Measurements from ENCODE around the gene ATP2B2. TPM values are rescaled to one million over a fixed set of nuclear protein-coding genes. Genes with fewer than 3 reads are reported as not detected.

ATP2B2 gene
- total RNA-seq, 2 experiments from 2014 or later, result not detected

DNA sequence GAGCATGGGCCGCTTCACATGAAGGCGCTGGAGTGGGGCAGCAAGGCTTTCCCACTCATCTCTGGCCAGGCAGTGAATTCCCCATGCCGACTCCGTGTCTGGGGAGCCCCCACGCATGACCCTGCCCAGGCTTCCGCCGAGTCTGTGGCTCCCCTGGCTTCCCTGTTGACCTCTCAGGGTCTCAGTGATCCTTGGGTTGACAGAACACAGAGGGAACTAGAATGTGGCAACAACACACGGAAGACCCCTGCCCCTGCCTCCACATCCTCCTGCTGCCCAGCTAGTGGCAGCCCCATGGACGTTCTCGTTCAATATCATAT is 61.3 kb downstream of the ATP2B2 start:
- Mint-ChIP-seq H3K4me3 (no peak overlapping the region), H3K27me3 (ENCODE audit: low read depth) (peaks cover 4% of the 10 kb centered on the region), H3K4me1 (ENCODE audit: low read depth) (peaks cover 2% of the 10 kb centered on the region), H3K27ac (no peak overlapping the region), H3K9me3 (ENCODE audit: insufficient read depth) (no peaks in the 10 kb centered on the region), H3K36me3 (ENCODE audit: low read depth) (no peaks in the 10 kb centered on the region)
- ATAC-seq (no peak), DNase-seq (no peak)
- POLR2A ChIA-PET, result no interaction called here
- CTCF ChIA-PET, result no interaction called here

DNA sequence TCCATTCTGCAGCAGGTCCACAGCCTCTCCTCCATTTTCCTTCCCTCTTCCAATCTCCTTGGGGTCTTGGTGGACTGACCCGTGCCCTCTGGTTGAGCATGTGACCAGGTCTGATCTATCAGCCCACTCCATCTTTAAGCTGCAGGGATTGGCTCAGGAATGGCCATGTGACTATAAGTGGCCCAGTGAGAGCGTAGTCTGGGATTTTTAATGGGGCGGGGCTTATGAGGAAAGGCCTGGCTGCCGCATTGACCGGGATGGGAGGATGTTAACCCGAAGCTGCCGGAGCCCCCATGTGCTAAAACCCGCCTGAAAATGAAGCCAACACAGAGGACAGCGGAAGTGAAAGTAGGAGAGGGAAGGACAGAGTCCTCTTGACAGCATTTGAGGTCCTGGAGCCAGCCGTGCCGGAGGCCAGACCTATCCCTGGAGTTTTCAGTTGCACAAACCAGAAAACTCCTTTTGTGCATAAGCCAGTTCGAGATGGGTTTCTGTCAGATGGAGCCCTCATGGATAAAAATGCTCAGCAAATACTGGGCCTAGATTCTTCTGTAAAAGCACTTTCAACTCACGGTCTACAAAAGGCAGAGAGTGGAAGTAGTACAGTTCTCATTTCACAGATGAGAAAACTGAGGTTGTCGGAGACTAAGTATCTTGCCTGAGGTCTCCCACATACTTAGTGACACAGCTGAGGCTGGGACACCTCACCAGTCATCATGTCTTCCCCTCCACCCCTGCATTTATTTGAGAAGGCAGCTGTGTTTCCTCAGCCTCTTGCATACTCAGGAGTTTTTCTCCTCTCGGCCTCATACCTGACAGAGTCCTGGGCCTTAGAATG is 61.9 kb downstream of the ATP2B2 start:
- H3K36me3 Mint-ChIP-seq (ENCODE audit: low read depth), result no peaks in the 10 kb centered on the region
- no peaks in the 10 kb centered on the region for H3K9me3 Mint-ChIP-seq (ENCODE audit: insufficient read depth)
- CTCF ChIA-PET, result no interaction called here
- H3K27ac Mint-ChIP-seq, result no peak overlapping the region
- H3K4me3 Mint-ChIP-seq, result no peak overlapping the region
- ATAC-seq (no peak), DNase-seq (no peak)
- POLR2A ChIA-PET, result no interaction called here
- H3K27me3 Mint-ChIP-seq (ENCODE audit: low read depth), result peaks cover 4% of the 10 kb centered on the region
- peaks cover 2% of the 10 kb centered on the region for H3K4me1 Mint-ChIP-seq (ENCODE audit: low read depth)

DNA sequence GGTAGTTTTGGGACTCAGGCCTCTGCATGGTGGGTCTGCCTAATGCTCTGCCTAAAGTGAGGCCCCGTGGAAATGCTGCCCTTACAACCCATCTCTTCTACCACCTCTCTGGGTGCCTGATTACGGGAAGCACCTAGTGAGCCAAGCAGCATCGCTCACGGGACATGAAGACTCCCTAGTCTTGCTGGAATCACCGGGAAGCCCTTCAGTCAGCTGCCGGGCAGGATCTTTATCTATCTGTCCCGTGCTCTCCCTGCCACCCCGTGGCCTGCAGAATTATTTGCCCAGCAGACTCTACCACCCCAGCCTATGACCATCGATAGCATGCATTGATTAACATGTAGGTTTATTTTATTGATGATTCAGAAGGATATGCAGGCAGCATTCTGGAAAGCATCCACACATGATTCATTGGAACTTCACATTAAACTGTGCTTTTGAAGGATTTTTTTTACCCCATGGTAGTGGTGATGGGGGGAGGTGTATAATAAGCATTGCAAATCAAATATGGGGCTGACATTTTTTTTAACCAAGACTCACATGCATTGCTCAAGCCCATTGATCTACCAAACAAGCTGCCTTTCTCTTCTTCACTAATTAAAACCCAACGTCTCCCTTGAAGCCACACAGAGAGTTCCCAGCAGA is 63.1 kb downstream of the ATP2B2 start:
- Mint-ChIP-seq H3K27me3 (ENCODE audit: low read depth) (peaks cover 4% of the 10 kb centered on the region), H3K9me3 (ENCODE audit: insufficient read depth) (no peaks in the 10 kb centered on the region), H3K4me1 (ENCODE audit: low read depth) (peaks cover 14% of the 10 kb centered on the region), H3K4me3 (no peak overlapping the region), H3K27ac (no peak overlapping the region), H3K36me3 (ENCODE audit: low read depth) (no peaks in the 10 kb centered on the region)
- POLR2A ChIA-PET, result interaction anchor here (0.9 kb wide), 1 partner anchor 11 kb away, joined by 8 read pairs; no protein-coding TSS in a partner anchor
- CTCF ChIA-PET, result no interaction called here
- DNase-seq, result no peak
- no peak for ATAC-seq

DNA sequence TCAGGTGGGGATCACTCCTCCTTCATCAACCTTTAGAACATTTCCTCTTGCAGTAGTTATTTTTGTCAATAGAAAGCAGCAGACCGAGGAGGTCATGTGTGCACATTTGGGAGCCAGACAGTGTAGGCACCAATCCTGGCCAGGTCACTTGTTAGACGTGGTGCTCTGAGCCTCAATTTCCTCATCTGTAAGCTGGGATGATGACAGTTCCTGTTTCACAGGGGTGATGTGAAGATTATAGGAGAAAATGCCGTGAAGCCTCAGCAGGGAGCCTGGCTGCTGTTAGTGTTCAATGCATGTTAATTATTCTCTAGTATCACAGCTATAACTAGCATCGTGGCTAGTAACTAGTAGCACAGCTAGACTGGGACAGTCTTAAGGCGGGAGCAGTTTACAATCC is 64.7 kb downstream of the ATP2B2 start:
- ATAC-seq (no peak), DNase-seq (no peak)
- no peaks in the 10 kb centered on the region for H3K9me3 Mint-ChIP-seq (ENCODE audit: insufficient read depth)
- CTCF ChIA-PET, result no interaction called here
- no peaks in the 10 kb centered on the region for H3K27me3 Mint-ChIP-seq (ENCODE audit: low read depth)
- H3K4me1 Mint-ChIP-seq (ENCODE audit: low read depth), result peaks cover 26% of the 10 kb centered on the region
- H3K27ac Mint-ChIP-seq, result no peak overlapping the region
- POLR2A ChIA-PET, result no interaction called here
- H3K36me3 Mint-ChIP-seq (ENCODE audit: low read depth), result no peaks in the 10 kb centered on the region
- no peak overlapping the region for H3K4me3 Mint-ChIP-seq

DNA sequence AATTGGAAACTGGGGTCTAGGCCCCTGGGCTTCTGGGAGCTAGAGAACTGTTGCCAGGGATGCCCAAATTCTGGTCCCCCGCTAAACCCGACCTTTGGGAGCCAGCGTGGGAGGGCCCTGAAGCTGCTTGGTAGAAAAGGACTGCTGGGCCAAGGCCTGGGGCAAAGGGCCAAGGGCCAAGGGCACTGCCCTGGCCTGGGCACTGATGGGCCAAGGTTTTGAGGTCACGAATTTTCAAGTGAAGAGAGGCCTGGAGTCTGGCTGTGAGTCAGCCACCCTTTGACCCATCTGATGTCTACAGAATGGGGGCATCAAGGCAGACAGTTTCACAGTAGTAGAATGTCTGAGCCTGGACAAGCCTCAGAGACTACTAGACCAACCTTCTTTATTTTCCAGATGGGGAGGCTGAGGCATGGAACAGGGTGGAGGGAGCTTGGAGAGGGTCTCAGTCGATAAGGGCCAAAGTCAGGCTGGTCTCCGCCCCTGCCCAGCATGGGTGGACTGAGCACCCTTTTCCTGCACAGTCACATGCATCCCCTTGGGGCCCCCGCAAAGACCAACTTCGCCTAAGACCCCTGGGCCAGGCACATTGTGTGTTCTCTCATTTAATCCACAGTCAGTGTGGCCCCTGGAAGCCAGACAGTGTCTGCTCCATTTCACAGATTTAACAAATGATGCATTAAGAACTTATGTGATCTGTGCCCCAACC is 66.3 kb downstream of the ATP2B2 start:
- no peaks in the 10 kb centered on the region for H3K9me3 Mint-ChIP-seq (ENCODE audit: insufficient read depth)
- ChIA-PET CTCF (no interaction called here), POLR2A (no interaction called here)
- no peak for ATAC-seq
- no peaks in the 10 kb centered on the region for H3K36me3 Mint-ChIP-seq (ENCODE audit: low read depth)
- no peak for DNase-seq
- no peaks in the 10 kb centered on the region for H3K27me3 Mint-ChIP-seq (ENCODE audit: low read depth)
- no peak overlapping the region for H3K4me3 Mint-ChIP-seq
- H3K4me1 Mint-ChIP-seq (ENCODE audit: low read depth), result peaks cover 28% of the 10 kb centered on the region
- H3K27ac Mint-ChIP-seq, result no peak overlapping the region

DNA sequence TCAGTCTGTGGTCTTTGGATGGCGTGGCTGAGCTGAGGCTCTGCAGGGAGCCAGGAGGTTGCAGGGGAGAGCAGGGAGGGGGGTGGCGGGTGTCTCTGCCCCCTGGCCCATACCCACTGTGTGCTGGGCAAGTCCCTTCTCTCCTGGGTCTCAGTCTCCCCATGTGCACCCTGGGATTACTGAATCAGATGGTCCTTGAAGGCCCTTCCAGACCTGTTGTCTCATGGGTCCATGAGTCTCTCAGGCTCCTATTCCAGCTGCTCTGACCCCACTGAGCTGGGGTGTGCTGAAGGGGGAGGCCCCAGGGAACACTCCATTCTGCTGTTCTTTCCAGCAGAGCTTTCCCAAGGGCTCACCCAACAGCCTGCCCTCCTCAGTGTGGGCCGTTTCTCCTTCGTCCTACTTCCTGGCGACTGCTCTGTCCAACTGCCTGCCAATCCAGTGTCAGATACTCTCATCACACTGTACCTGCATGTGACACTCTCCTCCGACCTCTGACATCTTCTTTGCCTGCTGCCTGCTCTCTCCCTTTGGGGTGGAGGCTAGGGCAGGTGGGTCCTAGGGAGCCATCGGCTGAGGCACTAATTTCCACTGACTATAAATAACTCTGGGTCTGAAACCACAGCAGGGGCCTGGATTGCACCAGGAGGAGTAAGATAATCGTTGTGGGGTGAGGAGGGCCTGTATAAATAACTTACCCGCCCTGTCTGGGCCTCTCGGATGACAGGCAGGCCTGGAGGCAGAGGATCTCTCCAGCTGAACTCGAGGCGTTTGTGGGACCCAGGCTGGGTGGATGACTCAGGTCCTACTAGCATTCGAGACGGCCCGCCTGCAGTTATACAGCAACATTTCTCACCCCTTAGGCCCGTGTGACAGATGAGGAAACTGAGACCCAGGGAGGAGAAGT is 67.1 kb downstream of the ATP2B2 start:
- ATAC-seq (no peak), DNase-seq (no peak)
- POLR2A ChIA-PET, result interaction anchor here (0.8 kb wide), 1 partner anchor 114 kb away, joined by 4 read pairs; no protein-coding TSS in a partner anchor
- Mint-ChIP-seq H3K27ac (peak overlapping the region; percentile 84), H3K36me3 (ENCODE audit: low read depth) (no peaks in the 10 kb centered on the region), H3K4me1 (ENCODE audit: low read depth) (peaks cover 30% of the 10 kb centered on the region), H3K9me3 (ENCODE audit: insufficient read depth) (no peaks in the 10 kb centered on the region), H3K4me3 (no peak overlapping the region), H3K27me3 (ENCODE audit: low read depth) (no peaks in the 10 kb centered on the region)
- CTCF ChIA-PET, result interaction anchor here (1.7 kb wide), 1 partner anchor 317 kb away, joined by 4 read pairs; no protein-coding TSS in a partner anchor

DNA sequence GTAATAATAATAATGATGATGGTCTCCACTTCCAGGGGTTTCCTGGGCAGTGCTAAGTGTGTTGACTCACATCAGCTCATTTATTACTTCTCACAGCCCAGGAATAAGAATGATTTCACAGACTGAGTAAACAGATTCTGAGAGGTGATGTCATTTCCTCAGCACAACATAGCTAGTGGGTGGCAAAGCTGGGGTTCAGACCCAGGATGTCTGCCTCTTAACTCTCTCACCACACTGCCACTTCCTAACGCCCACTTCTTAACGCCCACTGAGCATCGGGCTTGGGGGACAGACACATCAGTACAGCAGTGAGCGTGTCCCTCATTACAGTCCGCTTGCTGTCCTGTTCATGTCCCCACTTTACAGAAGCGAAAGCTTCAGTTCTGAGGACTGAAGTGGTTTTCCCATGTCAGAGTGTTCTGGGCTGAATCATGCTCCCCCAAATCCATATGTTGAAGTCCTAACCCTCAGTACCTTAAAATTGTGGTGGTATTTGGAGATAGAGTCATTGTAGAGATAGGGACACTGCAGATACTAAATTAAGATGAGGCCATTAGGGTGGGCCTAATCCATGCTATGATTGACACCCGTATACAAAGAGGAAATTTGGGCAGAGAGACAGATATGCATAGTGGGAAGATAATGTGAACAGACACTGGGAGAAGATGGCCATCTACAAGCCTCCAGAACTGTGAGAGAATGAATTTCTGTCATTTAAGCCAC is 68.0 kb downstream of the ATP2B2 start:
- POLR2A ChIA-PET, result interaction anchor here (0.8 to 1.1 kb wide), 2 partner anchors 29 to 115 kb away, joined by 3 to 4 read pairs; no protein-coding TSS in a partner anchor
- Mint-ChIP-seq H3K4me1 (ENCODE audit: low read depth) (peaks cover 30% of the 10 kb centered on the region), H3K4me3 (peak overlapping the region; percentile 9), H3K9me3 (ENCODE audit: insufficient read depth) (no peaks in the 10 kb centered on the region), H3K27ac (peak overlapping the region; percentile 84), H3K27me3 (ENCODE audit: low read depth) (peaks cover 2% of the 10 kb centered on the region), H3K36me3 (ENCODE audit: low read depth) (no peaks in the 10 kb centered on the region)
- peak; percentile 95 for ATAC-seq
- DNase-seq, result peak; percentile 84
- CTCF ChIA-PET, result interaction anchor here (1.1 to 1.7 kb wide), 5 partner anchors 10 to 318 kb away, joined by 3 to 6 read pairs (median 4); no protein-coding TSS in a partner anchor

DNA sequence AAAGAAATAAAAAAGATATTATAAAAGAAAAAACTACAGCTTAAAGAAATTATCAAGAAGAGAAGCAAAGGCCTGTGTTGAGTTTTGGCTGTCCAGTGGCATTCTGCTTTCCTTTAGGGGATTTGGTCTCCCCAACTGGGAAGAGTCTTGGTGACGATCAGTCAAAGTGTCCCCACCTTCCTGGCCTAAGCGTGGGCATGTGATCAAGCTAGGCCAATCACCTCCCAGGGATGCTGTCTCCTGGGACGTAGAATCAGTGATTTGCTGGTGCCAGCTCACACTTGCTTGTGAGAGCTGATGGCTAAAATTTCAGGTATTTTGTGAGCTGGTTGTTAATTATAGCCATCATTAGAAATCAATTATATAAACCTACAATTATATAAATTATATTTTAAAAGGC is 69.5 kb downstream of the ATP2B2 start:
- no peaks in the 10 kb centered on the region for H3K36me3 Mint-ChIP-seq (ENCODE audit: low read depth)
- CTCF ChIA-PET, result interaction anchor here (0.8 to 2.0 kb wide), 3 partner anchors 11 to 18 kb away, joined by 3 to 4 read pairs (median 3); no protein-coding TSS in a partner anchor
- peaks cover 28% of the 10 kb centered on the region for H3K4me1 Mint-ChIP-seq (ENCODE audit: low read depth)
- no peak overlapping the region for H3K4me3 Mint-ChIP-seq
- ATAC-seq (no peak), DNase-seq (no peak)
- H3K27ac Mint-ChIP-seq, result no peak overlapping the region
- H3K9me3 Mint-ChIP-seq (ENCODE audit: insufficient read depth), result no peaks in the 10 kb centered on the region
- peaks cover 4% of the 10 kb centered on the region for H3K27me3 Mint-ChIP-seq (ENCODE audit: low read depth)
- POLR2A ChIA-PET, result no interaction called here

DNA sequence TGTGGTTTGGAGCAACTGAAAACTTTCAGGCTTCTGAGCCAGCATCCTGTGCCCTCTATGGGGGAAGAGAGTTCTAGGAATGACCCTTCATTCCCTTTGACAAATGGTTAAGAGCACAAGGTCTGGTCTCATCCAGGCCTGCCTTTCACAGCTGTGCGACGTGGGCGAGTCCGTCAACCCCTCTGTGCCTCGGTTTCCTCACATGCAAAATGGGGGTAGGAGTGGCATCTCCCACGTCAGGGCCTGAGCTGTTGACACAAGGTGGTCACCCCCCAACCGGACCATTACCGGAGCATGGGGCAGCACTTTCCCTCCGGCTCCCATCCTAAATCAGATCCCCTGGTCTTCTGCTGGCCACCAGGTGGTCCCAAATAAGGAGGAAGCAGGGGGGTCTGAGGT is 70.4 kb downstream of the ATP2B2 start:
- peaks cover 28% of the 10 kb centered on the region for H3K4me1 Mint-ChIP-seq (ENCODE audit: low read depth)
- no peak overlapping the region for H3K4me3 Mint-ChIP-seq
- H3K9me3 Mint-ChIP-seq (ENCODE audit: insufficient read depth), result no peaks in the 10 kb centered on the region
- H3K27me3 Mint-ChIP-seq (ENCODE audit: low read depth), result peaks cover 5% of the 10 kb centered on the region
- no peak overlapping the region for H3K27ac Mint-ChIP-seq
- DNase-seq (no peak), ATAC-seq (no peak)
- ChIA-PET CTCF (interaction anchor here (0.8 to 2.0 kb wide), 2 partner anchors 15 to 17 kb away, joined by 3 to 4 read pairs; no protein-coding TSS in a partner anchor), POLR2A (no interaction called here)
- no peaks in the 10 kb centered on the region for H3K36me3 Mint-ChIP-seq (ENCODE audit: low read depth)

DNA sequence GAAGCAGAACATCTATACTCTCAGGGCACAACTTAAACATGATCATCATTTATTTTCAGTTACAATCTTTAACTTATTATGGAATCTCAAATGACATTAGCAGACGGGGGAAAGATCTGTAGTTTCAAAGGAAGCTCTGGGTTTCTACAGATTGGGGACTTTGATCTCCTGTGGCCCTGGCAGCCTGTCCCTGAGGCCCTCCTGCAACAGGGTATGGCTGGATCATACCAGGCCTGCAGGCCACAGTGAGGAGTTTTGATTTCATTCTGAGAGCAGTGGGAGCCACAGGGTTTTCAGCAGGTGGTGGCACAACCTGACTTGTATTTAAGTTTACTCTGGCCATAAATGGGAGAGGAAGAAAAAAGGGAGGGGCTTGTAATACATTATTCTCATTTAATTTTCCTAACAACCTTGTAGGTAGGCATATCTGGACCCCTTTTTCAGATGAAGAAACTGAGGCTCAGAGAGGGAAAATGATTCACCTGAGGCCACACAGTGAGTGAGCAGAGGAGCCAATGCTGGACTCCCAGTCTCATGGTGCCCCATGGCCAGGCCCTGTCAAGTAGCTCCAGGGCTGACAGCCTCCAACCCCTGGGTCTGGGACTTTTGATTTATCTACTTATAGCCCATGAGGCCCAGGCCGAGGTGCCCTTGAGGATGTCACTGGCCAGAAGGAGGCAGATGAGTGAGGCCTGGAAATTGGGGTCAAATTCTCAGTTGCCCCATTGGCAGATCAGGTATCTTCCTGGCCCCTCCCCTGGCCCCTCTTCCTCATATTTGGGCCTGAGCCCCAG is 71.0 kb downstream of the ATP2B2 start:
- Mint-ChIP-seq H3K27ac (no peak overlapping the region), H3K4me3 (no peak overlapping the region), H3K36me3 (ENCODE audit: low read depth) (no peaks in the 10 kb centered on the region), H3K9me3 (ENCODE audit: insufficient read depth) (no peaks in the 10 kb centered on the region), H3K27me3 (ENCODE audit: low read depth) (peaks cover 5% of the 10 kb centered on the region), H3K4me1 (ENCODE audit: low read depth) (peaks cover 28% of the 10 kb centered on the region)
- ChIA-PET POLR2A (interaction anchor here (0.5 kb wide), 1 partner anchor 287 kb away, joined by 5 read pairs; no protein-coding TSS in a partner anchor), CTCF (interaction anchor here (1.8 to 2.0 kb wide), 2 partner anchors 10 to 16 kb away, joined by 4 read pairs; no protein-coding TSS in a partner anchor)
- no peak for DNase-seq
- no peak for ATAC-seq

All from activated CD8-positive, alpha-beta T cell treated with anti-CD3 and anti-CD28 coated beads, Interleukin-2, amount 10 ng/mL, durations not matched to agents 7 days and 5 days (primary cell).